Stimulated activated CD8-positive, alpha-beta memory T cell treated with anti-CD3 and anti-CD28 coated beads, Interleukin-12 subunit alpha, Interleukin-12 subunit beta, amount 100 ng/mL, for 1 hour (primary cell): ENCODE measurements around the gene SPNS1.
"Not testable (repeated sequence)": the region's sequence is repeated elsewhere in the genome, so short reads cannot be mapped to it uniquely, and the experiment has no call there.

ENCODE experiments used
- DNase-seq: peaks from one replicate; pipeline ENCODE4 v3.0.0-alpha.2; 2020; ENCODE audit warnings: low read depth

SPNS1 gene

DNA sequence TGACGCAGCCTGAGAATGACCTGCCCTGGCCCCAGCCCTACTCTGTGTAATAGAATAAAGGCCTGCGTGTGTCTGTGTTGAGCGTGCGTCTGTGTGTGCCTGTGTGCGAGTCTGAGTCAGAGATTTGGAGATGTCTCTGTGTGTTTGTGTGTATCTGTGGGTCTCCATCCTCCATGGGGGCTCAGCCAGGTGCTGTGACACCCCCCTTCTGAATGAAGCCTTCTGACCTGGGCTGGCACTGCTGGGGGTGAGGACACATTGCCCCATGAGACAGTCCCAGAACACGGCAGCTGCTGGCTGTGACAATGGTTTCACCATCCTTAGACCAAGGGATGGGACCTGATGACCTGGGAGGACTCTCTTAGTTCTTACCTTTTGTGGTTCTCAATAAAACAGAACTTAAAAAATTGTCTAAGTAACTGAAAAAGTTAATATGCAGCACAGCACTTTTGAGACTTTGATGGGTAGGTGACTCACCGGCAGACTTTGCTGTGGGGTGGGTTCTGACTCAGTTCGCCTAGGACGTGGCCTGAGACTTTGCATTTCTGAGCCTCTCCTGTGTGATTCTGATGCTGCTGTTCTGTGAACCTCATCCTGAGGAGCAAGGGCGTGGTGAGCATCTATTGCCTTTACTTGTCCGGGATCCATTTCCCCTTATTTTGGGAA lies 15.9 kb downstream of the SPNS1 start:
- DNase-seq = peak; percentile 38

- DNase-seq = no peak
Observed at GRCh38 chr16:28991687-28992086, 17.1 kb downstream of the SPNS1 start.

DNA sequence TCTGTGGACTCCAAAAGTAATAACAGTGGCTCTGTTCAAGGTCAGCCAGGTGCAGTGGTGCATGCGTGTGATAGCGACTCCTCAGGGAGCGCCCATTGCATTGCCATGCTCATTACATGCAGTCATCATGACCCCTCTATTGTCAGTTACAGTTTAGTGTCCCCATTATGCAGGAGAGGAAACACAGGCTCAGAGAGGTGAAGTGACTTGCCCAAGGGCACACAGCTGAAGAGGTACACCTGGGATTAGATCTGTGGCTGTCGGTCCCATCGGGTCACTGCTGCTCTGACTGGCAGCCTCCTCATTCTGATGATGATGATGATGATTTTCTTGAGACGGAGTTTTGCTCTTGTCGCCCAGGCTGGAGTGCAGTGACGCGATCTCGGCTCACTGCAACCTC lies 17.9 kb downstream of the SPNS1 start:
- no peak for DNase-seq

- no peak for DNase-seq
Observed at GRCh38 chr16:28998837-28999236, 24.3 kb downstream of the SPNS1 start.

GRCh38 chr16:28999577-28999976 lies 25.0 kb downstream of the SPNS1 start:
- DNase-seq = no peak

GRCh38 chr16:29000019-29000418 lies 25.4 kb downstream of the SPNS1 start:
- DNase-seq = no peak

GRCh38 chr16:29004496-29005139 lies 30.0 kb downstream of the SPNS1 start:
- DNase-seq = not testable (repeated sequence)

- DNase-seq = peak; percentile 49
Observed at GRCh38 chr16:29007730-29008593, 33.4 kb downstream of the SPNS1 start.

GRCh38 chr16:29009050-29009837 lies 34.7 kb downstream of the SPNS1 start:
- DNase-seq = no peak

DNA sequence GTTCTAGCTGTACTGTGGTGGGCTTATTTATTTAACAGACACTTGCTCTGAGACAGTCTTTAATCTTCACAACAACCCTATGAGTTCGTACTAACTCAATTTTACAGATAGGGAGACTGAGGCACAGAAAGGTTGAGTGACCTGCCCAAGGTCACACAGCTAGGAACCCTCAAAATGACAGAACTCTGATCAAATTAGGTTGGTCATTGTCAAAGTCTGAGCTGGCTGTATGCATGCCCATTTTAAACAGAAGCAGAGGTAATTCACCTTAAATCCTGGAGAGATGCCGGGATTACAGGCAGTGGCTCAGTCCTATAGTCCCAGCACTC lies 35.2 kb downstream of the SPNS1 start:
- no peak for DNase-seq

DNA sequence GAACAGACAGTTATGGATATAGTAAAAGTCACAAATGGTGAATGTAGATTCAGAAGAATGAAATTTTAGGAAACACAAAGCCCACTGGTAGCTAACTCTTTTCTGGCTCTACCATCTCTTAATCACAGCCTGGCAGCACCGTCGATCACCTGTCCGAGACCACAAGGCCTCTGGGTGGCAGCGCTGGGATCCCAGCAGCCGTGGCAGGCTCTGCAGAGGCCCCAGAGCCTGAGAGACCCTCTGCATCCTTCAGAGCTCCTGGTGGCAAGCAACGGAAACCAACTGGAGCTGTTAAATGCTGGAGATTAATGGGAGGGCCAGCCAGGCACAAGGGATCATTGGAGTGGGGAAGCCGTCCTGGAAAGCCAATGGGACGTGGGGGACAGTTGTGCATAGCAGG lies 36.5 kb downstream of the SPNS1 start:
- no peak for DNase-seq

DNA sequence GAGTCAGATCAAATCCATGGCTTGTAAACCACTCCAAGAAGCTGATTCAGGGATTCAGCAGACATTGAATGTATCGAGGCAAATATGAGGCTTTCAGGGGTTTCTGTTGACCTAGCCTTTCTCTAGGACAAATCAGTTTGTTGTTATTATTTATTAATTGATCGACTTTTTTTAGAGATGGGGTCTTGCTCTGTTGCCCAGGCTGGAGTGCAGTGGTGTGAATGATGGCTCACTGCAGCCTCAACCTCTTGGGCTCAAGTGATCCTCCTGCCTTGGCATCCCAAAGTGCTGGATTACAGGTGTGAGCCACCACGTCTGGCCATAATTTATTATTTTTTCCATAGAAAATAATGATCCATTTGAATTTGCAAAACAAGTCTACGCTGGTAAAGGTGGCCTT lies 37.3 kb downstream of the SPNS1 start:
- no peak for DNase-seq

- DNase-seq = no peak
Observed at GRCh38 chr16:29012913-29013553, 38.5 kb downstream of the SPNS1 start.

DNA sequence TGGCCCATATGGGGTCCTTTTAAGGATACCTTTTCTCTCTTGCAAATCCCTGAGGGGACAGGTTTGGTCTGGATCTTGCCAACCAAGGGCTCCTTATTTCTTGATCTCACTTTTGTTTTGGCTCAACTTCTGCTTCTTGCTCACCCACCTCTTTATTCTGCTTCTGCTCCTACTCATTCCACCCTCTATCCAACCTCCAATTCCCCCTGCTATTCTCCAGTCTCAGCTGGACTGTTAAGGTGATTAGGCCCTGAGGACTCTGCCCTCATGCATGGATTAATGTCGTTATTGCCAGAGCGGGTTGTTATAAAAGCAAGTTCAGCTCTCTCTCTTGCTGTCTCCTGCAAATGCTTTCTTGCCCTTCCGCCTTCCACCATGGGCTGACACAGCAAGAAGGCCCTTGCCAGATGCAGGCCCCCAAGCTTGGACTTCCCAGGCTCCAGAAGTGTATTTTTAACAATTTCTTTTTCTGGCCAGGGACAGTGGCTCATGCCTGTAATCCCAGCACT lies 40.0 kb downstream of the SPNS1 start:
- no peak for DNase-seq

DNA sequence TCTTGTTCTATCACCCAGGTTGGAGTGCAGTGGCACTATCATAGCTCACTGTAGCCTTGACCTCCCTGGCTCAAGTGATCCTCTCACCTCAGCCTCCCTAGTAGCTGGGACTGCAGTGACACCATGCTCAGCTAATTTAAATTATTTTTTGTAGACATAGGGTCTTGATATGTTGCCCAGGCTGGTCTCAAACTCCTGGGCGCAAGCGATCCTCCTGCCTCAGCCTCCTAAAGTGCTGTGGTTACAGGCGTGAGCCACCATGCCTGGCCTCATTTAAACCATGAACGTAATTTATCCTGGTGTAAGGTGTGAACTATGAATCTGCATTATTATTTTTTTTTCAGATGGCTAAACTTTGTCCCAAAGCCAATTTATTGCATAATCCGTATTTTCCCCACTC lies 47.6 kb downstream of the SPNS1 start:
- DNase-seq = no peak

- DNase-seq = no peak
Observed at GRCh38 chr16:29023279-29024277, 49.0 kb downstream of the SPNS1 start.

DNA sequence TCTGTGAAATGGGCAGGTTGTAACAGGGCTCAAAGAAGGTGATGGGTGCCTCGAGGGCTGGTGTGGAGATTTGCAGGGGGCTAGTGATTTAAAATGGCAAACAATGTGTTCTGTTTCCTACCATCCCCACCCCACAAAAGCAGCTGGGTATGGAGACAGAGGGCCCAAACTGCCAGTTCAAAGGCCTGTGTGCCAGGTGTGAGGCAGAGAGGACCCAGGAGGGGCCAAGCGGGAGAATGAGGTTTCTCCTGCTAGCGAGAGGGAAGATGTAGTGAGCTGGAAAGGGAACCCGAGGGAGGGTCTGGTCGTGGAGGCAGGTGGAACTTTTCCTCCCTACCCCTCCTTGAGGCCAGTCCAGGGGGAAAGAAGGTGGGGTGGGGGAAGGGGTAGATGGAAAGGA lies 49.7 kb downstream of the SPNS1 start:
- no peak for DNase-seq

GRCh38 chr16:29025218-29025617 lies 50.6 kb downstream of the SPNS1 start:
- no peak for DNase-seq

DNA sequence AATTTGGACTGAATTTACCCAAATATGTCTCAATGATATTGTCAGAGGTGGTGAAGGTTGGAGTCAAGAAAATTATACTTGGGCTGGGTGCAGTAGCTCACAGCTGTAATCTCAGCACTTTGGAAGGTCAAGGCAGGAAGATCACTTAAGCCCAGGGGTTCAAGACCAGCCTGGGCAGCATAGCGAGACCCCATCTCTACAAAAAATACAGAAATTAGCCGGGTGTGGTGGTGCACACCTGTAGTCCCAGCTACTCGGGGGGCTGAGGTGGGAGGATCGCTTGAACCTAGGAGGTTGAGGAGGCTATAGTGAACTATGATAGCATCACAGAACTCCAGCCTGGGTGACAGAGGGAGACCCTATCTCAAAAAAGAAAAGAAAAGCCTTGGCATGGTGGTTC lies 51.2 kb downstream of the SPNS1 start:
- no peak for DNase-seq

- no peak for DNase-seq
Observed at GRCh38 chr16:29028457-29029167, 54.0 kb downstream of the SPNS1 start.
